Activated T-cell treated with anti-CD3 and anti-CD28 coated beads for 24 hours (primary cell): ENCODE results near the gene DTX3.
"Not testable (repeated sequence)": the region's sequence is repeated elsewhere in the genome, so short reads cannot be mapped to it uniquely, and the experiment has no call there.

Source experiments
- DNase-seq: peaks from one replicate; pipeline ENCODE4 v3.0.0-alpha.2; 2020; ENCODE audit warnings: low read depth

Gene DTX3

GRCh38 chr12:57607958-57608663 lies 3.5 kb downstream of the DTX3 start:
- DNase-seq = no peak

DNA sequence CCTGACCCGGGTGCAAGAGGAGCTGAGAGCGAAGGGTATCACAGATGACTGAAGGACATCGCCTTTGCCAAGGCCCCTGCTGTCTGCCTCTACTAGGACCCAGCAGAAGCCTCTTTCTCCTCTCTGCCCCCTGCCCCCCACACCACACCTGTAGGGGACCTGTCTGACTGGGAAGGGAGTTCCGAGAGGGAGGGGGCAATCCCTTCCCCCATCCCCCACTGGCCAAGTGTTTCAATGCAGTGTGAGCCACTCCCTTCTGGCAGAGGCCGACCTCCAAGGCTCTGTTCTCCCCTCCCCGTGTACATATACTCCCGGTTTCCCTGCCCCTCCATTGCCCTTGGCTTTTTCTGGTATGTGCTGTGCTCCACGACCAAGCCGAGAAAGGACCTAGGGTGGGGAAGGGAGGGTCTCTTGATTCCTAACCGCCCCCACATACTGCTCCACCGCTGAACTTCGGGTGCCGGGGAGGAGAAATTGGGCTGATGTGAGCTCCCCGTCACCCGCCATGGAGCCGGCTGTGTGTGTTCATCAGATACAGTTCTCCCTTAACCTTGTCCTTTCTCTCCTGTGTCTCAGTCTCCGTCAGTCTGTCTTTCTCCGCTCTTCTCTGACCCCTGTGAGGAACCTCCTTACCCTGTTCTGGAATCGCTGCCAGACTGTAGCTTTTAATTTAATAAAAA lies 4.6 kb downstream of the DTX3 start:
- no peak for DNase-seq

- DNase-seq = no peak
Measured at GRCh38 chr12:57609781-57610553, 5.3 kb downstream of the DTX3 start.

- DNase-seq = no peak
Measured at GRCh38 chr12:57610554-57611107, 6.0 kb downstream of the DTX3 start.

- DNase-seq = peak; percentile 30
Measured at GRCh38 chr12:57611108-57611826, 6.6 kb downstream of the DTX3 start, which contains the start of gene ARHGEF25. TSS of gene ARHGEF25 (plus strand) at chr12:57611435. CDS start at chr12:57611895, 460 bp downstream.

GRCh38 chr12:57611827-57612710 lies 7.4 kb downstream of the DTX3 start:
- DNase-seq = no peak

GRCh38 chr12:57612711-57613426 lies 8.2 kb downstream of the DTX3 start:
- DNase-seq = no peak

- DNase-seq = no peak
Measured at GRCh38 chr12:57613427-57614109, 8.9 kb downstream of the DTX3 start.

- DNase-seq = no peak
Measured at GRCh38 chr12:57614178-57614947, 9.7 kb downstream of the DTX3 start.

DNA sequence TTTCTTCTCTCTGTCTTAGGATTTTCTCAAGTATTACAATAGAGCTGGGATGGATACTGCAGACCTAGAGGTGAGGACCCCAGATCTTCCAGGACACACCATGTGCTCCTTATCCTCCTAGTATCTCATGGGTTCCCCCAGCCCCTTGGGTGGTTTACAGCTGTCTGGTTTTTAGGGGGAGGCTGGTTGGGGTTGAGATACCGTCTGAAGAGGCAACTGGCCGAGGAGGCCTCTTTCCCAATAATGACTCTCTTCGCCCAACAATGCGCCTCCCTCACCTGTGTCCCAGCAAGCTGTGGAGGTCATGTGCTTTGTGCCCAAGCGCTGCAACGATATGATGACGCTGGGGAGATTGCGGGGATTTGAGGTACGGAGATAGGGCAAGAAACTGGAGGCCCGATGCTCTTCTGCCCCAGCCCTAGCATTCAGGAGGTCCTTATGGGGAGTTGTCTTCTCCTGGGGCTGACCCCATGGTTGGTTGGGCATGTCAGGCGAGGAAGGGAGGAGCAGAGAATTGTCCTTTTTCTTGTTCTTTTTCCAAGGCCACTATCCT lies 10.4 kb downstream of the DTX3 start:
- DNase-seq = no peak

GRCh38 chr12:57615637-57616036 lies 11.0 kb downstream of the DTX3 start:
- no peak for DNase-seq

DNA sequence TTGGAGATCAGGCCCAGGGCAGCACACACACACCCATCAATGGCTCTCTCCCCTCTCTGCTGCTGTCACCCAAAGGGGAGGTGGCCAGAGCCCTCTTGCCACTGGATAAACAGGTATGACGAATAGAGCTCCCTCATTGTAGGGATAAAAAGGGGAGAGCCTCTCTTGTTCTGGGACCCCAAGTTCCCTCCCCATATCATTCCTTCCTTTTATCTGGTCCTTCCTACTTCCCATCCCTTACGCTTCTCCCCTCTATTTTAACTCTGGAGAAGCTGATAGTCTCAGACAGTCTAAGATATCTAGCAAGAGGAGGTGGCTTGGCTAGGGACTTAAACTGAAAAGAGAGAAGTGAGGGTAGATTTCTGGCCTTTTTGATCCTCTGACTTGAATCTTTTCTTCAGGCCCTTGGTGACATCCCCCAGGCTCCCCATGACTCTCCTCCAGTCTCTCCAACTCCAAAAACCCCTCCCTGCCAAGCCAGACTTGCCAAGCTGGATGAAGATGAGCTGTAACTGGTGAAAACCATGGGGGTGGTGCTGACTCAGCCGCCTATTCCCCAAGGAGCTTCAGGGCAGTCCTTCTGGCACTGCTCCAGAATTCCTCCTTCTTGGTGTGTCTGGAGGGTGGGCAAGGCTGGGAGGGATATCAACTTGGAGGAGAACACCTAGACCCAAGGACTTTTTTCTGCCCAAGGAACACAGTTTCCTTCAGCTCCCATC lies 11.9 kb downstream of the DTX3 start:
- DNase-seq = no peak

GRCh38 chr12:57617942-57618341 lies 13.3 kb downstream of the DTX3 start:
- DNase-seq = no peak

DNA sequence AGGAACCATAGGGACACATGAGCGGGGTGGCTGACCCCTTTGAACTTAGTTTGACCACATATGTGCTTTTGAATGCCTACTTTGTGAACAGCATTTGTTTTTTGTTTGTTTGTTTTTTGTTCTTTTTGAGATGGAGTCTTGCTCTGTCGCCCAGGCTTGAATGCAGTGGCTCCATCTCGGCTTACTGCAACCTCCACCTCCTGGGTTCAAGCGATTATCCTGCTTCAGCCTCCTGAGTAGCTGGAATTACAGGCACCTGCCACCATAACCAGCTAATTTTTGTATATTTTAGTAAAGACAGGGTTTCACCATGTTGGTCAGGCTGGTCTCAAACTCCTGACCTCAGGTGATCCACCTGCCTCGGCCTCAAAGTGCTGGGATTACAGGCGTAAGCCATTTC lies 13.8 kb downstream of the DTX3 start:
- DNase-seq = not testable (repeated sequence)

DNA sequence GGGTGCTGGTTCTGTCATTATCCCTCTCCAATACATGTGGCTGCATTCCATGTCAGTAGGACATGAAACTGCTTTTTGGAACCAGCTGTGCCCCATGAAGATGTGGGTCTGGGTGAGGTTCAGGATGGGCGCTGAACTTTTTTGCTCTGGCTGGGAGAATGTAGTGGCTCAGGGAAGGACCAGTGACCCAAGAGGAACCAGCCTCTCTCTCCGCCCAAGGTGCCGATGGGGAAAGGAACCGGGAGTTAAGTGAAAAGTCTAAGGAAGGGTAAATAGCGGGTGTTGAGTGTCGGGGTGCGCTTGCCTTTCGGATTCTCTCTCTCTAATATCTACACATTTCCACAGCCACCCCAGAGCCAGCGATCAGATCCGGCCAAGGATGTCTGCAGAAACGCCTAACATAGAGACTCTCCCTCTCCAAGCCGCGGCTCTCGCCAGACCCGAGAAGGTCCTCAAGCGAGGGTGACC lies 14.4 kb downstream of the DTX3 start:
- no peak for DNase-seq

DNA sequence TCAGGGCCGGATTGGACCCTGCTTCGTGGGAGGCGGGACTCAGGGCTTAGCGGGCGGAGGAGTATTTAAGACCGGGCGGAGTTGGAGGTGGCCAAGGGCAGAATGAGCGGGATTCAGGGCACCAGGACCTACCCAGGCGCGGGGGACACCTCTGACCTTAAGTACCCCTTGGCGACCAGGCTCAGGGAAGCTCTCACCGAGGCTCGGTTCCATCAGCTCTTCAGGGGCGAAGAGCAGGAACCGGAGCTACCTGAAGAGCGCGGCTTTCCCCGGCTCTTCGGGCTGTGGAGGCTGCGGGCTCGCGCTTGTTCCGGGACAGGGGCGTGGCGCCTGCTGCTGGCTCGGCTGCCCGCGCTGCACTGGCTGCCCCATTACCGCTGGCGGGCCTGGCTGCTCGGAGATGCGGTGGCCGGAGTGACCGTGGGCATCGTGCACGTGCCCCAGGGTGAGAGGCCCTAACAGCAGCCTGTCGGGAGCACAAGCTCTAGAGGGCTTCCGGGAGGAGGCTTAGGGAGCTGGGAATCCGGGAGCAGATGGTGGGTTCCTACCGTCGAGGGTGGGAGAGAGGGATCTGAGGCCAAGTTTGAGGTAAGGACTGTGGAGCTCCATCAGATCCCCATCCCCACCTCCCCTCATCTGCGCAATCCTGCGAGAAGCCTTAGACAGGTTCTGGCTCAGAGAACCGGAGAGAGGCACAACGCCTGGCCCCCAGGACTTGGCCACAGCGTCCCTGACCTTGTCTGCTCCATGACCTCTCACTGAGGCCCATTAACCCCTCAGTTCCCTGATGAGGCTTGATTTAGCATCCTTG lies 15.0 kb downstream of the DTX3 start:
- DNase-seq = no peak
